Caki2 (cell line): Measurements from ENCODE around the gene NUDT16. TPM values are rescaled to one million over a fixed set of nuclear protein-coding genes. Genes with fewer than 3 reads are reported as not detected.
"Not testable (repeated sequence)": the region's sequence is repeated elsewhere in the genome, so short reads cannot be mapped to it uniquely, and the experiment has no call there.

ENCODE experiments used
- DNase-seq: peaks from one replicate; pipeline ENCODE4 v3.0.0-alpha.2; 2015; ENCODE audit warnings: low read depth
- in situ Hi-C: cut with HindIII; loops from 2 replicates; pipeline ENCODE4 v1.10.0; 2016; ENCODE audit warnings: low sequenced_read_pairs, low pct_unique_long_range_greater_than_20kb, mixed read lengths
- total RNA-seq: library from RNA; depleted of rRNA; stranded (reverse); fragments of >200 nt; shearing (Covaris generic); gene quantifications from 2 replicates; pipeline ENCODE4 v1.2.3, GENCODE V29; 2014; ENCODE audit warnings: low replicate concordance; rRNA removed

NUDT16 gene
- total RNA-seq: 6.4 and 9.2 TPM in 2 replicates

GRCh38 chr3:131381445-131382291 lies at the start of gene NUDT16:
NUDT16 (plus strand) TSS chr3:131381774; CDS start chr3:131381805, 31 bp downstream.
- DNase-seq: peak; percentile 99
- in situ Hi-C loops: no loop called here

DNA sequence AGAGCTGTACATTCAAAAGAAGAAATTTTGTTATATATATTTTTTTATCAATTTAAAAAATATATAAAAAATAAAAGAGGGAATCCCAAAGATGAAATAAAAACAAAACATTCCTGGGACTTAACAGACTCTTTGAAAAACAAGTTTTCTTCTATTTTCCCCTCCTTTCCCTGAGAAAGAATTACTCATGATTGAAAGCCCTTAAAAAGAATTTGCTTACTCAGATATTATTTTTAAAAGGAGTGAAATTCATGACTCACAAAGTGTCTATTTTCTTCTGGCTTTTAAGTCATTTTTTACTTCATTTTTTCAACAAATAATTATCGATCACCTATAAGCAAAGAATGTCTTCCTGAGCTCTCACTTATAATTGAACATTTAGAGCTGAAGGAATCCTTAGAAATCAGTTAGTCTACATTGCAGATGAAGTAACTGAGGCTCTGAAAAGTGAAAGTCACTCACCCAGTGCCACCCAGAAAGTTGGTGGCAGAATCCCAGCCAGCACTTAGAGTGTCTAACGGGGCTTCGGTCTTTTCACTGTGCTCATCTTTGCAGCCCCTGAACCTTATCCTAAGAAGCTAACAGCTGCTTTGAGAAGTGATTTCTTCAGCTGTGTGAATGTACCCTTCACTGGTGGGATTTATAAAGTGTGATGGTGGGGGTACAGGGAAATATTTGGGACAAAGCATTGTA lies 42.5 kb upstream of the NUDT16 start:
- in situ Hi-C loops: no loop called here
- no peak for DNase-seq

- DNase-seq: no peak
- in situ Hi-C loops: no loop called here
Measured at GRCh38 chr3:131341761-131342160, 39.8 kb upstream of the NUDT16 start.

DNA sequence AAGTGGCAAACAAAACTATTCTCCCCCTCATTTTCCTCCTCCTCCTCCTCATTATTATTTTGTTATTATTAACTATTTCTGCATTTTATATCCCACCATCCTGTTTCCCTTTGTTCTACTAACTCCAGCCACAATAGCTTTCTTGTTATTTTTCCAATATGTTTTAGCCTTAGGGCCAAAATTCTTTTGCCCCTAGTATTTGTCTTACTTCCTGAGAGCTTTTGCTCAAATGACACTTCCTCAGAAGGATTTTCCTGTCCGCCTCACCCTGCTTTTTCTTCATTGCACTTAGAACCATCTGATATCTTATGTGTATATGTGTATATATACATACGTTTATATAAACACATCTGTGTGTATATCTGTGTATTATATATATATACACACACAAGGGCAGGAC lies 32.7 kb upstream of the NUDT16 start:
- DNase-seq: no peak
- in situ Hi-C loops: no loop called here

GRCh38 chr3:131349454-131349853 lies 32.1 kb upstream of the NUDT16 start:
- DNase-seq: no peak
- in situ Hi-C loops: no loop called here

DNA sequence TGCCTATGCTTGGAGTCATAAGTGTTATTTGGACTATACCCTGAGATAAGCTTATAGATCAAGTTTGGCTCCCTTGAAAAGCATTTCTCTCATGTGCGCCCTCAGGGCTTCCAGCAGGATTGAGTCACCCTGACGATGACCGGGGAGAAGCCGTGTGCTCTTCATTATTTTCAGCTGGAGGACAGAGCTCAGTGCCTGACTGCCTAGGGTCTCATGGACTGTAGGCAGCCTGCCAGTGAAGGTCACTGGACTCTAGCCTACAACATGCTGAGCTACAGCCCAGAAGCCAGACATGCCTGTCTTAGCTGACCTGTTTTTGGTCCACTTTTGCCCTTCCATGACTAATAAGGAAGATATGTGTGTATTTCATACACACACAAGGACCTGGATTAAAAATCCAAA lies 31.6 kb upstream of the NUDT16 start:
- DNase-seq: peak; percentile 33
- in situ Hi-C loops: no loop called here

DNA sequence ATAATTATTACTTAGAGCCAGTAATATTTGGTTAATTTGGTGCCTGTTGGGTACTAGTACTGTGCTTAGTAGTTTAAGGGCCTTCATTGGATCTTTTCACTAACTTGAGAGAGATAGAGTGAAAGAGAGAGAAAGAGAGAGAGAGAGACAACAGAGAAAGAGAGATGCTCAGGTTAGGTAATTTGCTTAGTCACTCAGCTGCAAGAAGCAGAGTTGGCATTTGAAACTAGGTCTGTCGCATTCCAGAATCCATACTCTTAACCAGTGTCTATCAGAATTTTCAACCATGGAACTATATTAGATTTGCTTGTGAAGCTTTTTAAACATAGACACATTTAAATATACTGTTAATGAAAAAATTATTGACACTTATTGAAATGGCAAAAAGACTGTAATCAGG lies 31.1 kb upstream of the NUDT16 start:
- in situ Hi-C loops: no loop called here
- DNase-seq: no peak

DNA sequence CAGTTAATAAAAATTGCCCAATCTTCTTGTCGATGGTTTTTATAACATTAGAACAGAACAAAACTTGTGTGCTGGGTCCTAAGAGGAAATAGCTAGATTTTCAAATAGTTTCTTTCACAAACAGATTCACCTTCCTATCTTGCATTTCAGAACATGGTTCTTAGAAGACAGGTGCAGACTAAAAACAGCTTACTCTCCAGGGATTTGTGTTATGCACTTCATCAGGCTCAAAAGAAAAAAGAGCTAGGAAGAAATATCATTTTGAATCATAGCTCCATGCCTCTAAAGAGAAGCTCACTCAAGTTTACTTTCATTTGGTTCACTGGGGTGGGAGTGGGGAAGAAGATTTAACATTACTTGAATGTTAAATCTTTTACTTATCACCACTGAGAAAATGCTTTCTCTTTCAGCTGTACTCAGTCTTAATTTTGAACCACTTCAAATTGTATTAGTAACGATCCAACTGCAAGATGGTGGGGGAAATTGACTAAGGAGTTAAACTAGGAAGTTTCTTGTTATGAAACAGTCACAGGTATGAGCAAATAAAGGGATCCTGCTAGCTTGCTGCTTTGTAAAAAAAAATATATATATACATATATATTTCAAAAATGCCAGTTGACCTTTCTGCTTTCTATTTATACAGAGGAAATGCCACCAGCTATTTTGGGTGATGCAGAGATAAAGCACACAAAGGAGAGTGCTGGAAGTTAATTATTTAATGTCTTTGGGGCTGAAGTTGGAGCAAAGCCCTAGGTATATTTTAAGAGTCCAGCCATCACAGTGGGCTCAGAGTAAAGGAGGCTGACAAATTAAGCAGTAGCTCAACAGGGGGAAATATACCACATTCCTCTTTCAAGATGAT lies 28.3 kb upstream of the NUDT16 start:
- DNase-seq: no peak
- in situ Hi-C loops: no loop called here

DNA sequence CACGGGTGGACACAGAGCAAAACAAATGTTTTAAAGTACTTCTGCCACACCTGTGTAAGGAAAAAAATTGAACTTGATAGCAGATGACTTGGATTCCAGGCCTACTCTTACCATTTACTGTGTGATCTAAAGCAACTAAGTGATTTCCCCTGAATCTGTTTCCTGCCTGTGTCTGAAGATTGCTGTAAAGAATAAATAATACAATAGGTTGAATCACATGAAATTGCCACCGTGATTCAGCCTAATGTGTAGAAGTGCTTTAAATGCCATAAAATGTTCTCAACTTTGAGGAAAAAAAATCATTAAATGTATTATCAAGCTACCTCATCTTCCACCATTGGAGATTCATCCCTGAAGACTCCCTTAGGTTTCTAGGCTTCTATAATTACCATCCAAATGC lies 27.6 kb upstream of the NUDT16 start:
- in situ Hi-C loops: no loop called here
- DNase-seq: no peak

DNA sequence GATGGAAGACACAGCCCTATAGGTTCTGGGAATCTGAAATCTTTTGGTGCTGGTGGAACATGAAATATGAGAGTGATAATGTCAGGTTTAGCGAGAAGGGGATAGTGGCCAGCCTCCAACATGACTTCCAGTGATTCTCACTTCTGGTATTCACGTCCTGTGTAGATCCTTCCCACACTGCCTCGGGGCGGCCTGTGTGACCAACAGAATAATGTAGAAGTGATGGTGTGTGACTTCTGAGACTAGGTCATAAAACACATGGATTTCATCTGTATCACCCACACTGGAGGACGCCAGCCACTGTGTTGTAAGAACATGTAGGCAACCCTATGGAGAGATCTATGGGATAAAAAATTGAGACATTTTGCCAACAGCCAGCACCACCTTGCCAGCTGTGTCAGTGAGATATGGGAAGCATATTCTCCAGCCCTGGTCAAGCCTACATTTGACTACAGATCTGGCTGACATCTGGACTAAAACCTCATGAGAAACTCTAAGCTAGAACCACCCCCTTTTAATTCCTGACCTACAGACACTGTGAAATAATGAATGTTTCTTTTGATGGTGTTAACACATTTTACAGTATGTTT lies 25.5 kb upstream of the NUDT16 start:
- in situ Hi-C loops: no loop called here
- DNase-seq: no peak

DNA sequence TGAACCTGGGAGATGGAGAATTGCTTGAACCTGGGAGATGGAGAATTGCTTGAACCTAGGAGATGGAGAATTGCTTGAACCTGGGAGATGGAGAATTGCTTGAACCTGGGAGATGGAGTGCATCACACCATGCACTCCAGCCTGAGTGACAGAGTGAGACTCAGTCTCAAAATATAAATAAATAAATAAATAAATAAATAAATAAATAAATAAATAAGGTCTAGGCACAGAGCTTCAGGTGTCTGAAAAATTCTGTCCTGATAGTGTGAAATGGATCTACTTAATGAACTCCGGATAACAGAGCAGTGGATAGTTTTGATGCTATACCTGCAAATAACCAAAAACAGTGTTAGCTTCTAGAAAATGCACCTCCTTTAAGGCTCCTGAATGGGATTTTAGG lies 24.3 kb upstream of the NUDT16 start:
- DNase-seq: no peak
- in situ Hi-C loops: no loop called here

- in situ Hi-C loops: no loop called here
- DNase-seq: no peak
Measured at GRCh38 chr3:131360191-131360755, 21.3 kb upstream of the NUDT16 start.

- in situ Hi-C loops: not testable (repeated sequence)
Measured at GRCh38 chr3:131361066-131361463, 20.5 kb upstream of the NUDT16 start.

GRCh38 chr3:131361464-131362421 lies 19.8 kb upstream of the NUDT16 start:
- in situ Hi-C loops: no loop called here
- peak; percentile 96 for DNase-seq

More at GRCh38 chr3:131361066-131361463, 20.5 kb upstream of the NUDT16 start:
- not testable (repeated sequence) for DNase-seq

DNA sequence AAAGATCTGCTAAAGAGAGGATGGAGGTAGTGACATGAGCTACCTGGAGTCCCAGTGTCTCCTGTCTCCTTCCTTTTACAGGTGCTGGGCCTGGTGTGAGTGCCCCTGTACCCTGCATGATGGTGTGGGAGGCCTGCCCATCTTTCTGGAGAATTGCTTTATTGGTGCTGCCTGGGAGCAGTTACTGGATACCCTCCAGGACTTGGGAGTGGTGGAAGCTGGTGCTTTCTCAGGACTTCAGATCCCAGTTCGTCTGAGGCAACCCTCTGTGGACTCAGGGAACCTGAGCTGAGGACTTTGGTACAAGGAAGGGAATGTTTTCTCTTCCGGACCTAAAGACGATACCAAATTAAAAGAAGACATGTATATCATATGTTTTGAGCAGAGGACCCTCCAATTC lies 18.3 kb upstream of the NUDT16 start:
- no peak for DNase-seq
- in situ Hi-C loops: no loop called here

DNA sequence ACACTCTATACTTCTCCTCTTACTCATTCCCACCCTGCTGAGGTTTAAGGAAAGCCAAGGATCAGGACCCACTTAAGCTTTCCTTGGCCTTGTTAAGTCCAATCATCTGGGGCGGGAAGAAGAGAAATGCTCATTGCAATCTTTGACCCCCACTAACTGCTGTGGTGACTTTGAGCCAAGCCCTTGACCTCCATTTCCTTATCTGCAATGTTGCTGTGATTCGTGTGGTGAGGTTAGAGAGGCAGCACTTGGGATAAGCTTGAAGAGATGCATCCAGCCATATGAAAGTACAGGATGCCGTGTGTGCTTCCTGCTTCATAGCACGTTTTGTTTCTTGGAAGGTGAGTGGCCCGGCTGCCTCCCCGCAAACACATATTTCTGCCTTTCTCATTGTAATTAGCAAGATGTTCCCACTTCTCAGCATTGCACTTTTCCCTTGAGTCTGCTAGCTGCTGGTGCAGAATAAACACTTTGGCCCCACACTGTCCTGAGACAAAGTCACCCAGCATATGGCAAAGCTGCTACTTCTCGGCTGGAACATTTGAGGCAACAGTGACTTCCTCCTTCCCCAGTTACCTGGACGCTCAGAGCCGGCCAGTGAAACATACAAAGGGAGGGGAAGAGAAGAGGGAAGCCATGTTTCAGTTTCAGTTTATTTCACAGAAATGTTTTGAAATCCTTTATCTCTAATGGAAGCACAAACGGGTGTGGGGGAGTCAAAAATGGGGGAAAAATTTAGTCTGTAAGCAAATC lies 10.5 kb upstream of the NUDT16 start:
- in situ Hi-C loops: no loop called here
- DNase-seq: no peak
